Psoas muscle (tissue), 8 donors: ENCODE data around the gene CSF3R. TPM values are rescaled to one million over a fixed set of nuclear protein-coding genes. Genes with fewer than 3 reads are reported as not detected.
"Not testable (repeated sequence)": the region's sequence is repeated elsewhere in the genome, so short reads cannot be mapped to it uniquely, and the experiment has no call there.

ENCODE experiments used
- ATAC-seq, 4 donors: fragments of 200-7000 bp; cut with Tn5 transposase; one replicate each; pipeline ENCODE4 v1.9.1; 2020; ENCODE audit warnings: moderate library complexity in 3 of 4, mild to moderate bottlenecking in 2 of 4
- DNase-seq, 2 donors: peaks; one replicate each; pipeline ENCODE4 v3.0.0-alpha.2; 2020
- H3K27ac ChIP-seq: fragments of 200-600 bp; one replicate; pipeline ENCODE4 v1.8.0; 2022
- H3K27me3 ChIP-seq, 3 donors: fragments of 200-600 bp in 1 of 3; one replicate each; pipeline versions ENCODE4 v1.6.1 to v1.8.0; 2013 to 2022; ENCODE audit warnings: low read length in 2 of 3, mild to moderate bottlenecking in 2 of 3, moderate library complexity in 1 of 3; ENCODE audit not compliant: insufficient read depth in 3 of 3
- H3K36me3 ChIP-seq, 2 donors: fragments of 200-600 bp in 1 of 2; one replicate each; pipeline versions ENCODE4 v1.6.1 to v1.8.0; 2013 to 2022; ENCODE audit warnings: low read depth in 1 of 2, mild to moderate bottlenecking in 1 of 2, moderate library complexity in 1 of 2; ENCODE audit not compliant: insufficient read depth in 1 of 2
- H3K4me1 ChIP-seq: fragments of 200-600 bp; one replicate; pipeline ENCODE4 v1.8.0; 2022
- H3K4me3 ChIP-seq: fragments of 200-600 bp; one replicate; pipeline ENCODE4 v1.8.0; 2022; ENCODE audit warnings: mild to moderate bottlenecking
- H3K9me3 ChIP-seq: fragments of 200-600 bp; one replicate; pipeline ENCODE4 v1.8.0; 2022
- WGBS, 3 donors: extraction: QIAGEN DNeasy Blood & Tissue Kit; methylation state at CpG; one replicate each; pipeline versions ENCODE4 v1.1.6 to v1.1.7; 2013; 5-methylcytosine and 5-hydroxymethylcytosine counted together
- intact Hi-C, 2 donors: fragments of 100-400 bp; cut with DNase I; formaldehyde crosslinking; loops; one replicate each; pipeline versions ENCODE4 v1.11.0 to v1.14.2; 2022
- polyA plus RNA-seq, 3 donors: library from polyadenylated mRNA; stranded (reverse); fragments of 200-250 nt; gene quantifications; one replicate each; pipeline ENCODE4 v1.2.3, GENCODE V29; 2013
- total RNA-seq, 4 donors: library from RNA; stranded (reverse); fragmentation: NEBNext Ultra II Directional in 2 of 4; extraction: Animal tissue kit (Norgen Biotek cat#: 25700) in 2 of 4; gene quantifications; one replicate each; pipeline versions ENCODE4 v1.2.1 to v1.2.4, GENCODE V29; 2021 to 2023
- TF ChIP-seq, protein P1 (sequence below): fragments of 200-600 bp; IDR thresholded peaks from one replicate; pipeline ENCODE4 v1.8.0; 2022; ENCODE audit warnings: antibody characterized with exemption
- donor health status: healthy with polysubstance abuse.
- donor health status: DM: no; HTN: no; CAD: no; lungs with moderate emphysema.
- donor health status: Bipolar disorder and iron deficiency.
- donor health status: healthy.
- donor health status: DM: yes; HTN: yes; CAD: no.
- donor health status: DM: no; HTN: no; CAD: no.
- donor health status: DM: no; HTN: no; CAD: no.
- donor health status: DM: yes; HTN: yes; CAD: no.

CSF3R gene
- total and polyA plus RNA-seq, 7 donors, result 0.52 to 6.5 (median 1.9) TPM

DNA sequence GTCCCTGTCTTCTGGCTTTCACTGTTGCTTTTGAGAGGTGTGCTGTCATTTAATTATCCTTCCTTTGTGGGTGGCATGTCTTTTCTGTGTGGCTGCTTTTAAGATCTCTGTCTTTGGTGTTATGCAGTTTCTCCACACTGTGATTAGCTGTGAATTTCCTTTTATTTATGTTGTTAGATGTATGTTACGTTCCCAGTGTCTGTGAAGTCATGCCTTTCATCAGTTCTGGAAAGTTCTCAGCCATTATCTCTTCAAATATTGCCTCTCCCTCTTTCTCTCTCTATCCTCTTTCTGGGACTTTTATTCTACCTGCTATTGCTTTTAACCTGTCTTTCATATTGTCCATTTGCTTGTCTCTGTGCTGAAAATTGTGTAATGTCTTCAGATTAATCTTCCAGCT is 21.0 kb upstream of the CSF3R start:
- no peak overlapping the region for H3K27ac ChIP-seq
- intact Hi-C loops, result no loop called here
- TF ChIP-seq, protein P1, sequence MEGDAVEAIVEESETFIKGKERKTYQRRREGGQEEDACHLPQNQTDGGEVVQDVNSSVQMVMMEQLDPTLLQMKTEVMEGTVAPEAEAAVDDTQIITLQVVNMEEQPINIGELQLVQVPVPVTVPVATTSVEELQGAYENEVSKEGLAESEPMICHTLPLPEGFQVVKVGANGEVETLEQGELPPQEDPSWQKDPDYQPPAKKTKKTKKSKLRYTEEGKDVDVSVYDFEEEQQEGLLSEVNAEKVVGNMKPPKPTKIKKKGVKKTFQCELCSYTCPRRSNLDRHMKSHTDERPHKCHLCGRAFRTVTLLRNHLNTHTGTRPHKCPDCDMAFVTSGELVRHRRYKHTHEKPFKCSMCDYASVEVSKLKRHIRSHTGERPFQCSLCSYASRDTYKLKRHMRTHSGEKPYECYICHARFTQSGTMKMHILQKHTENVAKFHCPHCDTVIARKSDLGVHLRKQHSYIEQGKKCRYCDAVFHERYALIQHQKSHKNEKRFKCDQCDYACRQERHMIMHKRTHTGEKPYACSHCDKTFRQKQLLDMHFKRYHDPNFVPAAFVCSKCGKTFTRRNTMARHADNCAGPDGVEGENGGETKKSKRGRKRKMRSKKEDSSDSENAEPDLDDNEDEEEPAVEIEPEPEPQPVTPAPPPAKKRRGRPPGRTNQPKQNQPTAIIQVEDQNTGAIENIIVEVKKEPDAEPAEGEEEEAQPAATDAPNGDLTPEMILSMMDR, result no peak
- no peaks in the 10 kb centered on the region for H3K36me3 ChIP-seq
- 40 to 56% (median 51%) methylated on average over 1 of the region's 1 CpG for WGBS, 3 donors
- DNase-seq (no peak), ATAC-seq (no peak)
- H3K9me3 ChIP-seq, result no peaks in the 10 kb centered on the region
- H3K4me3 ChIP-seq, result no peak overlapping the region
- H3K4me1 ChIP-seq, result no peaks in the 10 kb centered on the region
- H3K27me3 ChIP-seq, result peaks cover 3 to 32% (median 4%) of the 10 kb centered on the region in 3 donors

DNA sequence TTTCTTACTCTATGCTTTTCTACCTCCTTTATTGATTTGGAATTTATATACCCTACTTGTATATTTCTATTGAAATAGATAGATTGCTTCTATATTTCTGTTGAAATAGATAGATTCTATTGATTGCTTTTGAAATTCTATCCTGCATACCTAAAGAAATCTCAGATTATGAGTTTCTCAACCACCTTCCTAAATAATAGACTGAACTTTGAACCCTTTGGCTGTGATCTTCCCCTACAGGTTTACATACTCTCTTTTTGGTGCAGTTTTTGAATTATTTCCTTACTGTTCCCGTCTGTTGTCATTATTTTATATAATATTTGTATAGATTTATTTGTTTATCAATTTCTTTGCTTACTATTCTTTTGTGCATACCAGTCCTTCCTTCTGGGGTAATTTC is 20.4 kb upstream of the CSF3R start:
- TF ChIP-seq, protein P1, result no peak
- no peak overlapping the region for H3K4me3 ChIP-seq
- H3K9me3 ChIP-seq, result no peaks in the 10 kb centered on the region
- peaks cover 3 to 32% (median 4%) of the 10 kb centered on the region in 3 donors for H3K27me3 ChIP-seq
- H3K4me1 ChIP-seq, result no peaks in the 10 kb centered on the region
- no peak for DNase-seq
- H3K27ac ChIP-seq, result no peak overlapping the region
- 68 to 72% (median 70%) methylated on average over 1 of the region's 1 CpG for WGBS, 3 donors
- intact Hi-C loops, result no loop called here
- H3K36me3 ChIP-seq, result no peaks in the 10 kb centered on the region
- no peak for ATAC-seq

DNA sequence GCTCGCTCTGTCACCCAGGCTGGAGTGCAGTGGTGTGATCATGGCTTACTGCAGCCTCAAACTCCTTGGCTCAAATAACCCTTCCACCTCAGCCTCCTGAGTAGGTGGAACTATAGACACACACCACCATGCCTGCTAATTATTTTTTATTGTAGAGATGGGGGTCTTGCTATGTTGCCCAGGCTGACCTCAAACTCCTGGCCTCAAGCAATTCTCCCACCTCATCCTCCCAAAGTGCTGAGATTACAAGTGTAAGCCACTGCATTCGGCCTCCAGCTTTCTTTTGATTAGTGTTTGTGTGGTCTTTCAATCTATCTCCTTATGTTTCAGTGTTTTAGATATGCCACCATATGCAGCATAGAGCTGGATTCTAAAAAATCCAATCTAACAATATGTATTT is 19.9 kb upstream of the CSF3R start:
- DNase-seq, result no peak
- no peak overlapping the region for H3K27ac ChIP-seq
- no peaks in the 10 kb centered on the region for H3K36me3 ChIP-seq
- H3K4me1 ChIP-seq, result no peaks in the 10 kb centered on the region
- intact Hi-C loops, result no loop called here
- H3K9me3 ChIP-seq, result no peaks in the 10 kb centered on the region
- TF ChIP-seq, protein P1, result no peak
- 57 to 61% (median 60%) methylated on average over 2 of the region's 2 CpGs for WGBS, 3 donors
- H3K27me3 ChIP-seq, result peaks cover 2 to 32% (median 3%) of the 10 kb centered on the region in 3 donors
- ATAC-seq, result no peak
- no peak overlapping the region for H3K4me3 ChIP-seq

DNA sequence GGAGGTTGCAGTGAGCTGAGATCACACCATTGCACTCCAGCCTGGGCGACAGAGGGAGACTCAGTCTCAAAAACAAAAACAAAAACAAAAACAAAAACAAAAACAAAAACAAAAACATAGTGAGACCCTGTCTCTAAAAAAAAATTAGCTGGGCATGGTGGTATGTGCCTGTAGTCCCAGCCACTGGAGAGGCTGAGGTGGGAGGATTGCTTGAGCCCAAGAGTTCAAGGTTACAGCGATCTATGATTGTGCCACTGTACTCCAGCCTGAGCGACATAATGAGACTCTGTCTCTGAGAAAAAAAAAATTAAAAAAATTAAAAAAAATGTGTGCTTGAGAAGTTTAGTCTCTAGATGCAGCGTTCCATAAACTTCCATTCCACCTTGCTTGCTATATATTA is 19.2 kb upstream of the CSF3R start:
- ATAC-seq, H3K4me1 ChIP-seq, intact Hi-C loops, DNase-seq, H3K4me3 ChIP-seq, H3K27ac ChIP-seq, H3K36me3 ChIP-seq, H3K9me3 ChIP-seq: not testable (repeated sequence)
- 81 to 84% (median 84%) methylated on average over 4 of the region's 4 CpGs for WGBS, 3 donors
- peaks cover 0 to 25% (median 3%) of the 10 kb centered on the region in 3 donors for H3K27me3 ChIP-seq

DNA sequence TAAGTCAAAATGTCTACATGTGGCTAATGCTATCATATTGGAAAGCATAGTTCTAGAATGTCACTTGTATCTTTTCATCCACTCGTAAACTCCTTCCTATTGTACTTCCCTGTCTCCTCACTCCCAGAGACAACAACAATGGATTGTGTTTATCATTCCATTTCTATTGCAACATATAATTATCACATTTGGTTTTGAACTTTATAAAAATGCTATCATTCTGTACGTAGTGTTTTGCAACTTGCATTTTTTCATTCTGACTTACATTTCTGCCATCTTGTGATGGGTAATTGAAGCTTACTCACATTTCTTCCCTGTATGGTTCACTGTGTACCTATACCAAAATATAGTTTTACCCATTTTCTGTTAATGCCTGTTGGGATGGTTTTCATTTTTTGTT is 14.5 kb upstream of the CSF3R start:
- no peak for DNase-seq
- Histone ChIP-seq H3K9me3 (no peaks in the 10 kb centered on the region), H3K4me1 (no peaks in the 10 kb centered on the region), H3K4me3 (no peak overlapping the region), H3K27ac (no peak overlapping the region), H3K27me3 (peaks cover 0 to 12% (median 0%) of the 10 kb centered on the region in 3 donors), H3K36me3 (no peaks in the 10 kb centered on the region)
- TF ChIP-seq, protein P1, result no peak
- ATAC-seq, result no peak
- intact Hi-C loops, result no loop called here
- 73 to 83% (median 78%) methylated on average over 2 of the region's 2 CpGs for WGBS, 3 donors
